Mesendoderm (in vitro differentiated cells): ENCODE data around the gene MCRIP2.

Experiments
- DNase-seq: peaks from one replicate; pipeline ENCODE4 v3.0.0; 2013
- H2AK5ac ChIP-seq: 2 replicates; pipeline ENCODE4 v1.6.1; 2013; ENCODE audit warnings: low read length, inconsistent platforms
- H2BK120ac ChIP-seq: 2 replicates; pipeline ENCODE4 v1.6.1; 2013; ENCODE audit warnings: low read depth, mild to moderate bottlenecking, low read length, moderate library complexity, mixed read lengths
- H2BK15ac ChIP-seq: replicated peaks from 2 replicates; pipeline ENCODE4 v1.6.1; 2013; ENCODE audit warnings: low read depth, mild to moderate bottlenecking, moderate library complexity
- H2BK5ac ChIP-seq: 2 replicates; pipeline ENCODE4 v1.6.1; 2013; ENCODE audit warnings: low read length, inconsistent platforms
- H3K18ac ChIP-seq: 2 replicates; pipeline ENCODE4 v1.6.1; 2013; ENCODE audit warnings: mild to moderate bottlenecking, low read length, mixed read lengths
- H3K23ac ChIP-seq: one replicate; pipeline ENCODE4 v1.6.1; 2013; ENCODE audit warnings: low read length
- H3K27ac ChIP-seq: 2 replicates; pipeline ENCODE4 v1.5.1; 2013; ENCODE audit warnings: low read depth, mild to moderate bottlenecking, inconsistent platforms, low read length, moderate library complexity
- H3K27me3 ChIP-seq: 2 replicates; pipeline ENCODE4 v1.6.1; 2013; ENCODE audit warnings: low read length, control low read depth, mild to moderate bottlenecking, inconsistent platforms; ENCODE audit not compliant: insufficient read depth, poor library complexity
- H3K36me3 ChIP-seq: 2 replicates; pipeline ENCODE4 v1.6.1; 2013; ENCODE audit warnings: low read length, inconsistent platforms; ENCODE audit not compliant: control insufficient read depth, insufficient read depth
- H3K4ac ChIP-seq: one replicate; pipeline ENCODE4 v1.6.1; 2013; ENCODE audit warnings: low read depth, mild to moderate bottlenecking, low read length, moderate library complexity
- H3K4me1 ChIP-seq: 2 replicates; pipeline ENCODE4 v1.6.1; 2013; ENCODE audit warnings: low read depth, low read length, inconsistent platforms; ENCODE audit not compliant: control insufficient read depth
- H3K4me2 ChIP-seq: 2 replicates; pipeline ENCODE4 v1.6.1; 2013; ENCODE audit warnings: low read length
- H3K4me3 ChIP-seq: 2 replicates; pipeline ENCODE4 v1.5.1; 2013; ENCODE audit warnings: mild to moderate bottlenecking, low read length
- H3K56ac ChIP-seq: one replicate; pipeline ENCODE4 v1.6.1; 2013; ENCODE audit warnings: low read length
- H3K79me1 ChIP-seq: 2 replicates; pipeline ENCODE4 v1.6.1; 2013; ENCODE audit warnings: low read length, inconsistent platforms
- H3K79me2 ChIP-seq: 2 replicates; pipeline ENCODE4 v1.6.1; 2013; ENCODE audit warnings: mild to moderate bottlenecking, low read length; ENCODE audit not compliant: control insufficient read depth, insufficient read depth
- H3K9ac ChIP-seq: 2 replicates; pipeline ENCODE4 v1.6.1; 2013; ENCODE audit warnings: low read length, inconsistent platforms
- H4K5ac ChIP-seq: one replicate; pipeline ENCODE4 v1.6.1; 2013; ENCODE audit warnings: low read length
- H4K8ac ChIP-seq: one replicate; pipeline ENCODE4 v1.6.1; 2013; ENCODE audit warnings: low read depth, mild to moderate bottlenecking, control low read depth, low read length, moderate library complexity
- WGBS: extraction: QIAGEN DNeasy Blood & Tissue Kit; methylation state at CpG from one replicate; pipeline ENCODE4 v1.1.7; 2013; ENCODE audit warnings: low lambda C conversion rate, missing lambda C conversion rate; ENCODE audit not compliant: insufficient coverage; ENCODE audit errors: extremely low coverage; 5-methylcytosine and 5-hydroxymethylcytosine counted together

MCRIP2 gene

GRCh38 chr16:695355-696089 is 53.9 kb downstream of the MCRIP2 start:
- Histone ChIP-seq H3K4me2 (peak overlapping the region; percentile 59), H4K8ac (no peak overlapping the region), H2BK120ac (no peak overlapping the region), H3K79me1 (no peaks in the 10 kb centered on the region), H3K79me2 (no peaks in the 10 kb centered on the region), H3K18ac (no peak overlapping the region), H3K27ac (no peak overlapping the region), H3K4ac (no peak overlapping the region), H3K4me3 (no peak overlapping the region), H3K36me3 (no peaks in the 10 kb centered on the region), H3K4me1 (no peaks in the 10 kb centered on the region), H3K56ac (no peak overlapping the region), H2BK15ac (no peak overlapping the region), H2BK5ac (no peak overlapping the region), H2AK5ac (no peak overlapping the region), H3K9ac (peak overlapping the region; percentile 24), H4K5ac (no peak overlapping the region), H3K27me3 (peaks cover 28% of the 10 kb centered on the region), H3K23ac (no peak overlapping the region)
- WGBS: no CpG with 5 or more reads among the region's 71 CpGs
- DNase-seq: no peak
